OCI-LY3 (cell line): Measurements from ENCODE around the gene RND3.
A peak's percentile ranks its signal among the peaks of the same experiment; 100 is the strongest.

Experiments
- H2AFZ ChIP-seq: fragments of 200-600, 300-600 bp; shearing (Covaris generic); 2 replicates; pipeline ENCODE4 v1.6.0; 2014; ENCODE audit warnings: antibody characterized with exemption, low read depth, low read length
- H3K27ac ChIP-seq: fragments of 200-600, 300-600 bp; sonication (generic); 2 replicates; pipeline ENCODE4 v1.5.1; 2014; ENCODE audit warnings: mild to moderate bottlenecking, low read length, moderate library complexity, mixed read lengths
- H3K27me3 ChIP-seq: fragments of 200-600, 300-600 bp; sonication (generic); 2 replicates; pipeline ENCODE4 v1.6.1; 2014; ENCODE audit warnings: low read depth, low read length, mixed read lengths
- H3K36me3 ChIP-seq: fragments of 200-600, 300-600 bp; sonication (generic); replicated peaks from 2 replicates; pipeline ENCODE3; 2014; ENCODE audit warnings: low read depth, low read length, mixed read lengths
- H3K4me1 ChIP-seq: fragments of 300-600, 200-600 bp; sonication (generic); 2 replicates; pipeline ENCODE4 v1.6.1; 2014; ENCODE audit warnings: low read length, mixed read lengths
- H3K4me2 ChIP-seq: fragments of 200-600, 300-600 bp; sonication (generic); 2 replicates; pipeline ENCODE4 v1.6.1; 2014; ENCODE audit warnings: low read length, mixed read lengths
- H3K4me3 ChIP-seq: fragments of 300-600, 200-600 bp; sonication (generic); 2 replicates; pipeline ENCODE4 v1.5.1; 2014; ENCODE audit warnings: antibody characterized with exemption, mild to moderate bottlenecking, low read length, moderate library complexity
- H3K79me2 ChIP-seq: fragments of 300-600, 200-600 bp; shearing (Covaris generic); 2 replicates; pipeline ENCODE4 v1.6.1; 2014; ENCODE audit warnings: mild to moderate bottlenecking, low read length, mixed read lengths
- H3K9ac ChIP-seq: fragments of 300-600, 200-600 bp; shearing (Covaris generic); 2 replicates; pipeline ENCODE4 v1.6.0; 2014; ENCODE audit warnings: mild to moderate bottlenecking, low read length, moderate library complexity
- H3K9me3 ChIP-seq: fragments of 200-600, 300-600 bp; shearing (Covaris generic); 2 replicates; pipeline ENCODE4 v1.6.1; 2014; ENCODE audit warnings: low read length, mixed read lengths; ENCODE audit not compliant: insufficient read depth
- H4K20me1 ChIP-seq: fragments of 200-600, 300-600 bp; sonication (generic); 2 replicates; pipeline ENCODE4 v1.6.1; 2016; ENCODE audit warnings: low read length, mixed read lengths; ENCODE audit not compliant: insufficient read depth
- EZH2phosphoT487 ChIP-seq: fragments of 200-600 bp; shearing (Covaris generic); IDR thresholded peaks from 2 replicates; pipeline ENCODE4 v1.6.1; 2018; ENCODE audit warnings: antibody characterized with exemption, mixed run types, low read depth
- TF ChIP-seq, protein P1 (sequence below): fragments of 200-600, 300-600 bp; sonication (generic); IDR thresholded peaks from 2 replicates; pipeline ENCODE4 v1.5.1; 2014; ENCODE audit warnings: antibody characterized with exemption, low read length, low read depth

Gene RND3

DNA sequence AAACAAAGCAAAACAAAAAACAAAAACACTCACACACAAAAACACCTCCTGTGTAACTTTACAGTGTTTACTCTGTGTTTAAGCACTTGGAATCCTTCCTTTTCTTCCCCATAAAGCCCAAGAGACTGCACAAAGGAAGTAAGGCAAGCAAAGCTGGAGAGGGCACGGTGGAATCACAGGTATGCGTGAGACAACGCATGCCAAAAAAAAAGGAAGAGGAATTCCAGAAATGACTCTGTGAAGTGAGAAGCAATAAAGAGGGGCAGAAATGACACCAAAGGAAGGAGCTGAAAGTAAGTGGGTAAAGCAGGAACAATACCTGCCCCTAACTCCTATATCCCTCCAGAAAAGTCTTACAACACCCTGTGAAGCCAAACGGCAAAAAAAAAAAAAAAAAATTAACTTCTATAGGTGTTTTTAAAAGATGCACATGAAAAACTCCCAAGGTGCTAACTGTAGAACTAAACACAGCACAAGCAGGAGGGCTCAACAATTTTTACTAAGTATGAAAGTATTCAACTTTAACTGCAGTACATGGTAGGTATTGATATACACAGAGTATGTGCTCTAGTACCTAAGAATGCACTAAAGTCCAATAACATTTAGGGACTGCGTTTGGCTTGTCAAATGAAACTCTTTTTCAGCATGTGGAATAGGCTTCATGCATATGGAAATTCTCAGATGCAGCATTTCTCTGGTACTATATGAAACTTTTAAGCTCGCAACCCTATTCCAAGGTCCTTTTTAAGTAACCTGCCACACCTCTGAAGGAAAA is 9.1 kb downstream of the RND3 start:
- Histone ChIP-seq H4K20me1 (no peaks in the 10 kb centered on the region), H3K79me2 (no peaks in the 10 kb centered on the region), H3K4me2 (peak overlapping the region; percentile 42)

DNA sequence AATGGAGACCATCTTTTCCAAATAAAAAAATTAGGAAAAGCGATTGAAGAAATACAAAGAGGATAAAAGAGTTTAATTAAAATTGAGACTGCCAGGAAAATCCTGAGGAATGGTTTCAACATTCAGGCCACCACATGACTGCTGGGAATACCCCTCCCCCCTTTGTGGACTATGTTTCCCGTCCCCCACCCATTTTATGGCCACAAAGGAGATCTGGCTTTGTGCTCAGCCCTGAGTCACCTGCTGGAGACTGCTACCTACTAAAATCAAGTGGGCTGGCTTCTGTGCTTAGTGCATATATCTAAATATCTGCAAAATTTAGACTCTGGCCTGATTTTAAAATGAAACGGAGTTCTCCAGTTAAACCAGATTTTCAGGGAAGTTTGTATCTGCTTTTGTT is 10.1 kb downstream of the RND3 start:
- Histone ChIP-seq H3K27me3 (peaks cover 4% of the 10 kb centered on the region), H3K4me1 (peaks cover 28% of the 10 kb centered on the region), H3K4me2 (no peak overlapping the region), H3K9ac (no peak overlapping the region), H3K27ac (no peak overlapping the region), H3K79me2 (no peaks in the 10 kb centered on the region), H2AFZ (no peak overlapping the region), H4K20me1 (no peaks in the 10 kb centered on the region), H3K36me3 (no peaks in the 10 kb centered on the region), H3K4me3 (no peak overlapping the region), H3K9me3 (no peaks in the 10 kb centered on the region)
- no peak for TF ChIP-seq EZH2phosphoT487
- TF ChIP-seq, protein P1, sequence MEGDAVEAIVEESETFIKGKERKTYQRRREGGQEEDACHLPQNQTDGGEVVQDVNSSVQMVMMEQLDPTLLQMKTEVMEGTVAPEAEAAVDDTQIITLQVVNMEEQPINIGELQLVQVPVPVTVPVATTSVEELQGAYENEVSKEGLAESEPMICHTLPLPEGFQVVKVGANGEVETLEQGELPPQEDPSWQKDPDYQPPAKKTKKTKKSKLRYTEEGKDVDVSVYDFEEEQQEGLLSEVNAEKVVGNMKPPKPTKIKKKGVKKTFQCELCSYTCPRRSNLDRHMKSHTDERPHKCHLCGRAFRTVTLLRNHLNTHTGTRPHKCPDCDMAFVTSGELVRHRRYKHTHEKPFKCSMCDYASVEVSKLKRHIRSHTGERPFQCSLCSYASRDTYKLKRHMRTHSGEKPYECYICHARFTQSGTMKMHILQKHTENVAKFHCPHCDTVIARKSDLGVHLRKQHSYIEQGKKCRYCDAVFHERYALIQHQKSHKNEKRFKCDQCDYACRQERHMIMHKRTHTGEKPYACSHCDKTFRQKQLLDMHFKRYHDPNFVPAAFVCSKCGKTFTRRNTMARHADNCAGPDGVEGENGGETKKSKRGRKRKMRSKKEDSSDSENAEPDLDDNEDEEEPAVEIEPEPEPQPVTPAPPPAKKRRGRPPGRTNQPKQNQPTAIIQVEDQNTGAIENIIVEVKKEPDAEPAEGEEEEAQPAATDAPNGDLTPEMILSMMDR: no peak

More for the DNA sequence above, 9.1 kb downstream of the RND3 start:
- no peak overlapping the region for H3K4me3 ChIP-seq
- H3K9ac ChIP-seq: no peak overlapping the region
- H3K36me3 ChIP-seq: no peaks in the 10 kb centered on the region
- no peaks in the 10 kb centered on the region for H3K9me3 ChIP-seq
- no peak for TF ChIP-seq EZH2phosphoT487
- TF ChIP-seq, protein P1: no peak
- peaks cover 28% of the 10 kb centered on the region for H3K4me1 ChIP-seq
- peaks cover 4% of the 10 kb centered on the region for H3K27me3 ChIP-seq
- no peak overlapping the region for H3K27ac ChIP-seq
- no peak overlapping the region for H2AFZ ChIP-seq

DNA sequence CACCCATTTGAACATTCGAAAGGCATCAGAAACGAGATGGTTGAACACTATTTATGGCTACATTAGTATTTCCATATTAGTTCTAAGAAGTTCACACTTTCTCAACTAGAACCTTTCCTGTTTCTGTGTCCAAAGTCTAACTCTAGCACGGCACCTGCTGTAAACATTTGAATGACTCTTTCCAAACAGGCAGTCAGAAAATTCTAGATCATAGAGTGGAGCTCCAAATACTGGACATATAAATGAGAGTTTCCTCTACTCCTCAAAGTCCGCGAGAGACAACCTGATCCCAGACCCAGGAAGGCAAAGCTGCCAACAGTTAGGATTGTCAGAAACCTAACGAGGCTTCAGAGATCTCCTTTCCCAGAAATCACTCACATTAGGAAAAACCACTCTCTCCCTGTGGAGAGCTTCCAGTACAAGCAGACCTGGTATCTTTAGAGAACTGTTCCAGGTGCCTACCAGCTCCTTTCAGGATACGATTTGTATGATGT is 10.6 kb downstream of the RND3 start:
- Histone ChIP-seq H3K4me3 (no peak overlapping the region), H3K36me3 (no peaks in the 10 kb centered on the region), H3K27ac (no peak overlapping the region), H3K79me2 (no peaks in the 10 kb centered on the region), H3K9me3 (no peaks in the 10 kb centered on the region), H4K20me1 (no peaks in the 10 kb centered on the region), H3K27me3 (peaks cover 4% of the 10 kb centered on the region), H2AFZ (no peak overlapping the region), H3K9ac (no peak overlapping the region), H3K4me2 (no peak overlapping the region), H3K4me1 (peaks cover 24% of the 10 kb centered on the region)
- TF ChIP-seq, protein P1: no peak
- no peak for TF ChIP-seq EZH2phosphoT487

DNA sequence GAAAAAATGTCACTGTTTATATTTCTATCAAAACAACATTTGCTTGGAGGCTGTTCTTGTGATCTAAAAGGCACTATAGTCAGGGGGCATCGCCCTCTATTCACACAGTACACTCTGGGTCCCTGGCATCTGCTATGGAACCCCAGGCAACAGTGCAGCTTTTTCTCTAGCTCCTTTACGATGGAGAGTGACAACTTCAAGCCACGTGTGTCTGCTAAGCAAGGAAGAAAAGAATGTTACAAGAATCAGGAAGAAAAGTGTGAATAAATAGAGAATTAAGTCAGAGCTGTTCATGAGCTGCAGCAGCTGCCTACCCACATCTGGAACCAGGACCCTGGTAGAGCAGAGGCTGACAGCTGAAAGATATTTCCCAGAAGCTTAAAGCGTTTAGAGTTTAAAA is 11.2 kb downstream of the RND3 start:
- H3K27ac ChIP-seq: no peak overlapping the region
- H3K4me2 ChIP-seq: no peak overlapping the region
- peaks cover 4% of the 10 kb centered on the region for H3K27me3 ChIP-seq
- H3K9ac ChIP-seq: no peak overlapping the region
- H4K20me1 ChIP-seq: no peaks in the 10 kb centered on the region
- H2AFZ ChIP-seq: no peak overlapping the region
- no peaks in the 10 kb centered on the region for H3K36me3 ChIP-seq
- peaks cover 22% of the 10 kb centered on the region for H3K4me1 ChIP-seq
- H3K4me3 ChIP-seq: no peak overlapping the region
- TF ChIP-seq EZH2phosphoT487: no peak
- TF ChIP-seq, protein P1: no peak
- no peaks in the 10 kb centered on the region for H3K9me3 ChIP-seq
- H3K79me2 ChIP-seq: no peaks in the 10 kb centered on the region
